Measurements from ENCODE around the gene SMIM36.
"Not testable (repeated sequence)": the region's sequence is repeated elsewhere in the genome, so short reads cannot be mapped to it uniquely, and the experiment has no call there.

The SMIM36 gene

DNA sequence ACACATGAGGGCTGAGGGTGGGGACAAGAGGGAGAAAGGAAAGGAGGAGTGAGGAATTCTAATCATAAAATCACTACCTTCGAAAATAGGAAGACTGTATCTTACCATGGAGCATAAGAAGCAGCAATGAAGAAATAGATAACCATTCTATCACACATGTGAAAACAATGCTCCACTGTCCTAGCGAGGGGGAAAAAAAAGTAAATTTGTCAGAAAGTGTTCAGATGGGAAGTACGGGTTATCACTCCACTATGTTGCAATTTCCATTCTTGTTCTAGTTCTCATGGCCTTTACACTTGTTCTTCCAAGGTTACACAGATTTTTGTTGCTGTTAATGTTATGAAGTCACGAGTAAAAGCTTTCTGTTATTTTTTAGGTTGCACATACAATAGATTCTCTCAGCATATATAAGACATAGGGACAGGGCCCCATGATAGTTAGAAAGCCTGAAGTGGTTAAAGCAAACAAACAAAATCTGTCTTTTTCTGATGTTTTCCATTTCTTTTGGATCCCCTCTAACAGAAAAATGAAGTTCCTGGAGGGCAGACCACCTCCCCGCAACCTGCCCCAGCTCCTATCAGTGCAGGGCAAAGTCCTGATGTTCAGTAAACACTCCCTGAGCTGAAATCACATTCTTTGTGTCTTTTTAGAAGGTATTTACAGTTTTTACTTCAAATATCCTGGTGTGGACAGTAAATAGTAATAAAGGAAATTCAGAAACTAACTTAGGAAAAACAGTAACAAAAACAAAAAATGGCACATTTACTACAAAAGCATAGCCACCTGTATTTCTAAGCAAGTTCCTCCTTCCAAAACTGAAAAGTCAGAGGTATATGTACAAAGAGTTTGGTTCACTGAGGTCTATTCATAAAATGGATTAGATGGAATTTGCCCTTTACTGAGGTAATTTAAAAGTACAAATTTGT is 103.3 kb downstream of the SMIM36 start:
- peaks cover 15% of the 10 kb centered on the region for H3K36me3 ChIP-seq (ENCODE audit: control insufficient read depth, insufficient read depth, low read length)

DNA sequence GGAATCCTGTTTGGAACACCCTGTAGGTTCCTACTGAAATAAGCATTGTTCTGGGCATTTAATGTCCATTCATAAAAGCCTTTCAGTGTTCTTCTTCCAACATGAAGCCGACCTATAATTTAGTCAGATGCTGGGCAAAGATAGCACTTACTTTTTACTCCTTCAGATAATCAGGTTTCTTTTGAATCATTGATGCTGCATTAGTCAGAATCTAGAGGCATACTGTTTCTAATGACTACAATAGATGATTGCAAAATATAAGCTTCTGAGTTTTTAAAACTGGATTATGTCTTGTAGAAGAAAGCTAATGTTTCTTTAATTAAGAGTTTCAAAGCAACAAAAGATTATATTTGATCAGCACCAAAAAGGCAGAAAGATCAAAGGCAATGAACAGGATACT is 105.7 kb downstream of the SMIM36 start:
- H3K27me3 ChIP-seq (replicated peaks; ENCODE audit: control insufficient read depth, insufficient read depth, low read length): no peaks in the 10 kb centered on the region
- TF ChIP-seq CTCF (IDR thresholded peaks at IDR 0.05; ENCODE audit: insufficient read depth, low read length, poor library complexity, severe bottlenecking): no peak
- DNase-seq (ENCODE audit: extremely low read depth, insufficient read length): no peak
- no peak overlapping the region for H3K4me3 ChIP-seq (replicated peaks; ENCODE audit: low read depth, low read length)
- peaks cover 13% of the 10 kb centered on the region for H3K36me3 ChIP-seq (ENCODE audit: control insufficient read depth, insufficient read depth, low read length)

More for the DNA sequence above, 103.3 kb downstream of the SMIM36 start:
- Histone ChIP-seq H3K4me3 (replicated peaks; ENCODE audit: low read depth, low read length) (no peak overlapping the region), H3K27me3 (replicated peaks; ENCODE audit: control insufficient read depth, insufficient read depth, low read length) (no peaks in the 10 kb centered on the region)
- no peak for TF ChIP-seq CTCF (IDR thresholded peaks at IDR 0.05; ENCODE audit: insufficient read depth, low read length, poor library complexity, severe bottlenecking)
- no peak for DNase-seq (ENCODE audit: extremely low read depth, insufficient read length)

- not testable (repeated sequence) for DNase-seq (ENCODE audit: extremely low read depth, insufficient read length); H3K4me3 ChIP-seq (replicated peaks; ENCODE audit: low read depth, low read length); H3K27me3 ChIP-seq (replicated peaks; ENCODE audit: control insufficient read depth, insufficient read depth, low read length)
- H3K36me3 ChIP-seq (ENCODE audit: control insufficient read depth, insufficient read depth, low read length): peaks cover 11% of the 10 kb centered on the region
Measured at GRCh38 chr17:55404197-55404596, 107.1 kb downstream of the SMIM36 start.

GRCh38 chr17:55402374-55402773 is 108.9 kb downstream of the SMIM36 start:
- Histone ChIP-seq H3K27me3 (replicated peaks; ENCODE audit: control insufficient read depth, insufficient read depth, low read length) (no peaks in the 10 kb centered on the region), H3K4me3 (replicated peaks; ENCODE audit: low read depth, low read length) (no peak overlapping the region), H3K36me3 (ENCODE audit: control insufficient read depth, insufficient read depth, low read length) (peaks cover 11% of the 10 kb centered on the region)
- no peak for DNase-seq (ENCODE audit: extremely low read depth, insufficient read length)
- no peak for TF ChIP-seq CTCF (IDR thresholded peaks at IDR 0.05; ENCODE audit: insufficient read depth, low read length, poor library complexity, severe bottlenecking)
